HG03342 (cell line): ENCODE results near the gene TNFRSF1A.

Experiments
- ATAC-seq: cut with Tn5 transposase; IDR thresholded peaks from one replicate; pipeline ENCODE4 v1.9.1; 2021; ENCODE audit warnings: mild to moderate bottlenecking, moderate library complexity; ENCODE audit not compliant: unreplicated experiment

Gene TNFRSF1A

DNA sequence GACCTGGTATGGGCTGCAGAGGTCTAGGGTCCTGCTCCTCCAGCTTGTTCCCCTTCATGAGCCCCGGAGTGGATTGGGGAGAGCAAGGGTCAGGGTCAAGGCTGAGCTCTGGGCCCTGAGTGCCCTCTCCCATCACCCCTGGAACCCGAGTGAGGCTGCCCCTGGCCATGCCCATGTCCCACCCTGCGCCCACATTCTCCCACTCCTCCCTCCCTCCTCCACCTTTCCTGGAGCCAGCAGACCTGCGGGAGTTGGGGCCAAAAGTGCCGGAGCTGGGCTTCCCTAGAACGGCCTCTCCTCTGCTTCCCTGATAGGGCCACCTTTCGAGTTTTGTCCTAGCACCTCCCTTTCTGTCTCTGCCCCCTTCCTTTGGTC lies 32.9 kb upstream of the TNFRSF1A start:
- no peak for ATAC-seq

GRCh38 chr12:6374028-6374785 lies 32.3 kb upstream of the TNFRSF1A start:
- no peak for ATAC-seq

DNA sequence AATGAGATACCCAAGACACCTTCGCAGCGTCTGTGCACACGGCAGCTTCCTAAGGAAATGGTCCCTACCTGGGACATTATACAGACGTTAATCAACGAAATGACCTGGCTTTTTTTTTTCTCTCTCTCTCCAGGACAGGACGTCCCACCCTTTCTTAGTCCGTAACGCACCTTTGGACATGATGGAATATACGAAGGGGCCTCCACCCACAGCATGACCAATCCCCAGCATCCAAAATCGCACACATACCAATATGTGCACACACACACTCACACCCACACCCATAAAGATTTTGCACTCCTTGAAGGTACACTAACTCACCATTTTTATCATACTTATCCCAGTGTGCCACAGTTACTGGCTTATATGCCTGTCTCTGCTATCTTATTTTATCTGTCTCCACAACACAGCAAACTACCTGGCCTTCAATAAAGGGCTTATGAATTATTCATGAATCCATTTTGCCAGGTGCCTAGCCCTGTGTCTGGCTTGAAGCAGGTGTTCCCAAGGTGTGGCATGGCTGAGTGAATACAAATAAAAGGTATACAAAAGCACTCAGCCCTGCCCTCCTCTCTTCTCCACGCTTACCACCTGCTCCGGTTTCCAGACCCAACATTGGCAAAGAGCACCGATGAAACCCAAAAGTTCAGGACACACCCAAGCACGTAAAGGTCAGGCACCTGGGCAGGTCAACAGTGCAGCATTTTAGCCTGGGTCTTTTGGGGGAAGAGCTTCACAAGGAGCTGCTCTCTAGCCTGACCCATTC lies 31.3 kb upstream of the TNFRSF1A start:
- ATAC-seq = no peak

- no peak for ATAC-seq
Measured at GRCh38 chr12:6372403-6373003, 30.6 kb upstream of the TNFRSF1A start.

DNA sequence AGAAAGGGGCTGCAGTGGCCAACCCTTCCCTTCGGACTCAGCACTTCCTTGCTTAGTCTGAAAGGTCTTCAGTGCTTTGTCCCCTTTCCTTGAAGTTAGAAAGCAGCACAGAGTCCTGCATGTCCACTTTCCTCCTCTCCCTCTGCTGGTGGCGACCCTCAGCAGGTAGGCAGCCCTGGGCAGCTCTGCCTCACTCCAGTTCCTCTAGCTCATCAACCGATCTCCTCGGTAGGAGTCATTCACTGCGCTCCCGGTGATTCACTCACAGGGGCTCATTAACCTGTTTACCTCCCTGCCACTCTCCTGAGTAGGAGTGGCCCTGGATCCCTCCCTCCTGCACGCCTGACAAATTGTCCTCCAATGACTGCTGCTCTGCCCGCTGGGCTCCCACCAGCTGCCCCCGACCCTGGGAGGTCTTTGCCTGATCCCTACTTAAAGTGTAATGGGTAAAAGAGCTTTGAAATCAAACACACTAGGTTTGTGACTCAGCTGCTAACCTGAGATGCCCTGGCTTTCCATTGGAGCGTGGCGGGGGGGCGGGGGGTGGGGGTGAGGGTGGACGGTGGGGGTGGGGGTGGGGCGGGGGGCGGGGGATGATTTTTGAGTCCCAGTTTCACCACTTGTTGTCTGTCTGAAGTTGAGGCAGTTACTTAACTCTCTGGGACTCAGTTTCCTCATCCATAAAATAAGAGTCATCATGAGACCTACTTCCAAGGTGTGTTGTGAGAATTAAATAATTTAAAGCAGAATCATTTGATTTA lies 29.3 kb upstream of the TNFRSF1A start:
- no peak for ATAC-seq

GRCh38 chr12:6370576-6370935 lies 28.7 kb upstream of the TNFRSF1A start:
- ATAC-seq = no peak

- no peak for ATAC-seq
Measured at GRCh38 chr12:6369916-6370575, 28.2 kb upstream of the TNFRSF1A start.

- ATAC-seq = no peak
Measured at GRCh38 chr12:6368906-6369525, 27.1 kb upstream of the TNFRSF1A start.

- no peak for ATAC-seq
Measured at GRCh38 chr12:6367969-6368892, 26.4 kb upstream of the TNFRSF1A start.

DNA sequence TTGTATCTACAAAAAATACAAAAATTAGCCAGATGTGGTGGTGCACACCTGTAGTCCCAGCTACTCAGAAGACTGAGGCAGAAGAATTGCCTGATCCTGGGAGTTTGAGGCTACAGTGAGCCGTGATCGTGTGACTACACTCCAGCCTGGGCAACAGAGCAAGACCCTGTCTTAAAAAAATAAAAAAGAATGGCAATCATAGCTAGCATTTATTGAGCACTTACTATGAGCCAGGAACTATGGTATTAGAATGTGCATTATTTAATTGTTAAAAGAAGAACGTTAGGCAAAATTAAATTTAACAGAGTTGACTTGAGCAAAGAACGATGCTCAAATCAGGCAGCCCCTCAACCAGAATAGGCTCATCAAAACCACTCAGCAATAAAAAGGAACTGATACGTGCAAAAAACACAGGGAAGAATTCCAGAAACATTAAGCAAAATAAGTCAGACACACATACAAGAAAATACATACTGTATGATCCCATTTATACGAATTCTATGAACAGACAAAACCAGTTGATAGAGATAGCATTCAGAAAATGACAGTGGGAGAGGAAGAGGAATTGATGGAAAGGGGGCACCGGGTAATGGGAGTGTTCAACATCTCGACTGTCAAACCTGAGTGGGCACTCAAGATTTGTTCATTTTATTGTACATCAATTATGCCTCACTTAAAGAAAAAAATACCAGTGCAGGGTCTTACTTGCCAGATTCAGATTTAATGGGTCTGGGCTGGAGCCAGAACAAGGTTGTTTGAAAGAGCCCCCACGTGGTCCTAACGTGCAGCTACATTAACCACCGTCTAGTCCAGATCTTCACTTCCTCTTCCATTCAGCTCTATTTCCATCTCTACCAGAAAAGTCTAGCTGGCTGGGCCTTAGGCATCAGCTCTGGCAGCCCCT lies 25.4 kb upstream of the TNFRSF1A start:
- ATAC-seq = peak; percentile 69

- ATAC-seq = no peak
Measured at GRCh38 chr12:6364044-6364374, 22.1 kb upstream of the TNFRSF1A start.

DNA sequence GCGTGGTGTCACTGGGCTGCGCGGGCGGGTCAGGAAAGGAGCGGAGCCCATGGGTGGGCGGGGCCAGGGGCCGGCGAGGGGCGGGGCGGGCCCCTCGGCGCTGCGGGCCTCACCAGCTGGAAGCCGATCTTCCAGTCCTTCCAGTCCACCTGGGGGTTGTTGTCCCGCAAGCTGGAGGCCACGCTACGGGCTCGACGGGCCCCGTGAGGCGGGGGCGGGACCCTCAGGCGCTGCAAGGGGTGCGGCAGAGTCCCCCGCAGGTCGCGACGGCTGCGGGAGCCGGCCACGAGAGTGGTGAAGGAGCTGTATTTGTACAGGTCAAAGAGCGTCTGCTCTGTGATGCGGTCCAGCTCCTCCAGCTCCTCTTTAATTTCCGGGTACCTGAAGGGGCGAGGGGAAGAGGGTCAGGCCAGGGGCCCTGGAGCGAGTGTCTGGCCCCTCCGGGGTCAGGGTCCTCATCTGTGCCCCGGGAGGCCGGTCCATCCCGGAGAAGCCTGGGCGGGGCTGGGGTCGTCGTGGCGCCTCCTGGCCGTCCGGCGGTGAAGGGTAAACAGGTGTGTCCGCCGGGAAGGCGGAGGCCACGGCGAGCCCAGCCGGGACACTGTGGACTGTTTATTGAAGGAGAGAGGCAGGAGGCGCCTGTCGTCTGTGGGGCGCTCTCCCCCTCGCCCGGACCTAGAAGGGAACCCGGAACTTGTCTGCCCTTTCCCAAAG lies 21.6 kb upstream of the TNFRSF1A start:
- no peak for ATAC-seq

- ATAC-seq = no peak
Measured at GRCh38 chr12:6363010-6363329, 21.1 kb upstream of the TNFRSF1A start.

DNA sequence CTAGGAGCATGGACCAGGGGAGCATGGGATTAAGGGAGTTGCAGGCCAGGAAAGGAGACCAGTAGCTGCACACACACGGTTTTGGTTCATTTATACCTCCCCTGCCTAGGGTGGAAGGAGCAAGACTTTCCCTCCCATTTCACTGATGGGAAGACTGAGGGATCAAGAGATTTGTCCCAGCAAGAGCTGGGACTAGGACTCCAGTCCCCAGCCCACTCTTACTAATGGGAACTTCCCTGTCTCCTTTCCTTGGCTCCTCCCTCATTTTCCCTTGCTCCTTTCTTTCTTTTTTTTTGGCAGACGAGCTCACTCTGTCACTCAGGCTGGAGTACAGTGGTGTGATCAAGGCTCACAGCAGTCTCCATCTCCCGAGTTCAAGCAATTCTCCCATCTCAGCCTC lies 20.5 kb upstream of the TNFRSF1A start:
- ATAC-seq = no peak

- no peak for ATAC-seq
Measured at GRCh38 chr12:6361834-6362233, 20.0 kb upstream of the TNFRSF1A start.

DNA sequence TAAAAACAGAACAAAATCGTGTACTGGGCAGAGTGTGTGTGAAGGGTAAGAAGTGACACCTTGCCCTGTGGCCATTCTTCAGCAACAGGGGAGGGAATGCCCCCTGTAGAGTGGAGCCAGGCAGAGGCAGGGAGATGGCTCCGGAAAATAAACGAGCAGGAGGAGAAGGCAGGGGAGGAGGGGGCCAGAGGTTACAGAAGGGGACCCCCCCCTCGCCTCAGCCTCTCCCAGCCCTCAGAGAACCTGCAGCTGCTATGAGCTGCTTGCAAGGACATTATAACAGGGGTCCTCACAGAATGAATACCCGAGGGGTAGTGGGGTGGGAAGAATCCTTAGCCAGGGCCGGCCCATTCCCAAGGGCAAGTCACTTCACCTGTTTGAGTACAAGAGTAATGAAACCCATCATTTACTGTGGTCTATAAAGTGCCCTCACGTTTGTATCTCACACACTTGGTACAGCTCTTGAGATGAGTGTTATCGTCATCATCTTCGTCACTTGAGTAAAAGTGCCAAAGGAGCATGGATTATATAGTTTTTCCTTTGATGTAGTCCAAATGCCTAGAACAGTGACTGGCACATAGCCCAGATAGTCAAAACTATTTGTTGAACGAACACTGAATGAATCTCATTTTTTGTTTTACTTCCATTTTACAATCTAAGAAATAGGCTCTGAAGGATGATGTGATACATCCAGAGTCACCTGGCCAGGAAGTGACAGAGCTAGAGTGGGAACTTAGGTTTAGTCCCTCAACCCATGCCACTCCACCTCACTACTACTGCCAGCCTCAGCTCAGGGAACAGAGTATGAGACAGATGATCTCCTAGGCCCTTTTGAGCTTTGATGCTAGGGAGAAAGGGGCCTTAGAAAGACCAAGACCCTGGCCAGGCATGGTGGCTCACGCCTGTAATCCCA lies 19.0 kb upstream of the TNFRSF1A start:
- ATAC-seq = no peak

- no peak for ATAC-seq
Measured at GRCh38 chr12:6360080-6360571, 18.2 kb upstream of the TNFRSF1A start.
